ENCODE results near the gene CBX3. TPM values are rescaled to one million over a fixed set of nuclear protein-coding genes. Genes with fewer than 3 reads are reported as not detected.

Gene CBX3
- total RNA-seq, 1 donor = 160 TPM

DNA sequence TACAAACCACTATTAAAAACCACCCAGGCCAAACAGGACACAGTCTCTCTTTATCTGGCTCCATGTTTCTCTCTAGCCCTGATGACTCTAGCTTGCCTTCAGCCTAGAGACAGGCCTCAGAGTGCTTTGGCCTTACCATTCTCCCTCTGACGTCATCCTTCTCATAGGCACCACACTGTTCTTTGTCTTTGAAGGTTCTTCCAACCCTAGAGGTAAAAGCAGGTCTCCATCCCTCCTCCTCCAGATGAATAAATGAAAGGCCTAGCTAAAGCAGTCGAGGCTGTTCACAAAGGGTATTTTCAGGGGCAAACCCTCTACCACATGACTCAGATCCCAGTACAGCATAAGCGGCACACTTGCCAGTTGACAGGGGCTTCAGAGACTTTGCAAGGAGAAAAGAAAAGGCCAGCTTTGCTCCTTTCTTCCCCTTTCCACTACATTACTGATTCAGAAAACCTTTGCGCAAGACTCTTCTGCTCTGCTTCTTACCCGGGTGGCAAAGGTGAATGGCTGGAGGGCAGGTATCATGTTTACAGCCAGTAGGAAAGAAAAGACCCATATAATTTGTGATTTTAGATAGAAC lies 34.8 kb upstream of the CBX3 start:
- no peak overlapping the region for H3K4me3 ChIP-seq (ENCODE audit: low read depth, low read length)
- DNase-seq (ENCODE audit: low read depth) = no peak
- TF ChIP-seq, protein P1, sequence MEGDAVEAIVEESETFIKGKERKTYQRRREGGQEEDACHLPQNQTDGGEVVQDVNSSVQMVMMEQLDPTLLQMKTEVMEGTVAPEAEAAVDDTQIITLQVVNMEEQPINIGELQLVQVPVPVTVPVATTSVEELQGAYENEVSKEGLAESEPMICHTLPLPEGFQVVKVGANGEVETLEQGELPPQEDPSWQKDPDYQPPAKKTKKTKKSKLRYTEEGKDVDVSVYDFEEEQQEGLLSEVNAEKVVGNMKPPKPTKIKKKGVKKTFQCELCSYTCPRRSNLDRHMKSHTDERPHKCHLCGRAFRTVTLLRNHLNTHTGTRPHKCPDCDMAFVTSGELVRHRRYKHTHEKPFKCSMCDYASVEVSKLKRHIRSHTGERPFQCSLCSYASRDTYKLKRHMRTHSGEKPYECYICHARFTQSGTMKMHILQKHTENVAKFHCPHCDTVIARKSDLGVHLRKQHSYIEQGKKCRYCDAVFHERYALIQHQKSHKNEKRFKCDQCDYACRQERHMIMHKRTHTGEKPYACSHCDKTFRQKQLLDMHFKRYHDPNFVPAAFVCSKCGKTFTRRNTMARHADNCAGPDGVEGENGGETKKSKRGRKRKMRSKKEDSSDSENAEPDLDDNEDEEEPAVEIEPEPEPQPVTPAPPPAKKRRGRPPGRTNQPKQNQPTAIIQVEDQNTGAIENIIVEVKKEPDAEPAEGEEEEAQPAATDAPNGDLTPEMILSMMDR (IDR thresholded peaks at IDR 0.05; ENCODE audit: insufficient read depth, low read length) = no peak

DNA sequence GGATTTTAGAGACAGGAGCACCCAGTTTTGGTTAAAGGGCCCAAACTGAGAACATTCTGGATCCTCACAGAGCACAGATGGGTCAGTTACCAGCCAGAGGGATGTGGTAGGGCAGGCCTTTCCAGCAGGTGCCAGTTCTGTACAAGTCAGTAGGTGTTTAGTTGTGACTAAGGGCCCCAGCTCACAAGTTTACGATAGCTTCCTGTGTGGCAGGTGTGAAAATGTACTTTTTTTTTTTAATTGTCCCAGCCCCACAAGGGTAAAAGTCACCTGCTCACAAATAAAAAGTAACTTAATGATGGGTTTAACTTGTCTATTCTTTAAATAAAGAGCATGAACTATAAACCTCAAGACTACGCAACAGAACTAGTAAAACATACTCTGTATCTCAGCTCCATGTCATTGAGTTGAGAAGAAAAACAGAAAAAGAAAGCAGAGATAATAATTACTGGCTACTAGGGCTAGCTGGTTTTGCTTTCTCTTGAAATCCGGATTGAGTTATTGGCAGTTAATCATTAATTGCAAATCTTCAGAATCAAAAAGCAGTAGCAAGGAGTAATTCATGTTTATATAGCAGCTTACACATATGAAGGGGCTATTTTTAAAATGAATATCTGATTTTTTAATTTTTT lies 34.1 kb upstream of the CBX3 start:
- TF ChIP-seq, protein P1 (IDR thresholded peaks at IDR 0.05; ENCODE audit: insufficient read depth, low read length) = no peak
- DNase-seq (ENCODE audit: low read depth) = no peak
- no peak overlapping the region for H3K4me3 ChIP-seq (ENCODE audit: low read depth, low read length)

DNA sequence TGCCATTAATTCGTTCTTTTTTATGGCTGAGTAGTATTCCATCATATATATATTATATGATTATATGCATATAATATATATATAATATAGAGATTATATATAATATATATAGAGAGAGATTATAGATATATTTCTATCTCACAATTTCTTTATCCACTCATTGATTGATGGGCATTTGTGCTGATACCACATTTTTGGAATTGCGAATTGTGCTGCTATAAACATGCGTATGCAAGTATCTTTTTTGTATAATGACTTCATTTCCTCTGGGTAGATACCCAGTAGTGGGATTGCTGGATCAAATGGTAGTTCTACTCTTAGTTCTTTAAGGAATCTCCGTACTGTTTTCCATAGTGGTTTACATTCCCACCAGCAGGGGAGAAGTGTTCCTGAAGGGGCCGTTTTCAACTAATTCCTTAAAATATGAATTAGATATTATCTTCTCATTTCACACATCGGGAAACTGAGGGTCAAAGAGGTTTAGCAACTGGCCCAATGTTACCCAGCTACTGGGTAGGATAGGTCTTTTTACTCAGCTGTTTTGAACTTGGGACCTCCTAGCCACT lies 33.0 kb upstream of the CBX3 start:
- no peak for DNase-seq (ENCODE audit: low read depth)
- TF ChIP-seq, protein P1 (IDR thresholded peaks at IDR 0.05; ENCODE audit: insufficient read depth, low read length) = no peak
- H3K4me3 ChIP-seq (ENCODE audit: low read depth, low read length) = no peak overlapping the region

DNA sequence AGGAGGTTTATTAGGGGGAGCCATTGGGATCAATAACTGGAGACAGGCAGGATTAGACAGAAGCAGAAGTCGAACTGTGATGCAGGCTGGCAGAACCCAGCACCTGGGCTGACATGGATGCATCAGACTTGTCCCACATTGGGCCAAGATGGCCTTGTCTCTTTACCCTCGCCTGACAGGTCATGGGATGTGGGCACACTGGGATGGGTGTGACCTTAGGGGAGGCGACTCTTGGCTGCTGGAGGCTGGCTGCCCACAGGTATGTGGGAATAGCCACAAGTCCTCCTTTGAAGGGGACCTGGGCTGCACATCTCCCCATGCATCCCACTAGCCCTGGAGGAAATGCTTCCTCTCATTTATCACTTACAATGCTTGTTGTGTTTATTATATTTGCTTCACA lies 32.3 kb upstream of the CBX3 start:
- no peak overlapping the region for H3K4me3 ChIP-seq (ENCODE audit: low read depth, low read length)
- DNase-seq (ENCODE audit: low read depth) = no peak
- TF ChIP-seq, protein P1 (IDR thresholded peaks at IDR 0.05; ENCODE audit: insufficient read depth, low read length) = no peak

DNA sequence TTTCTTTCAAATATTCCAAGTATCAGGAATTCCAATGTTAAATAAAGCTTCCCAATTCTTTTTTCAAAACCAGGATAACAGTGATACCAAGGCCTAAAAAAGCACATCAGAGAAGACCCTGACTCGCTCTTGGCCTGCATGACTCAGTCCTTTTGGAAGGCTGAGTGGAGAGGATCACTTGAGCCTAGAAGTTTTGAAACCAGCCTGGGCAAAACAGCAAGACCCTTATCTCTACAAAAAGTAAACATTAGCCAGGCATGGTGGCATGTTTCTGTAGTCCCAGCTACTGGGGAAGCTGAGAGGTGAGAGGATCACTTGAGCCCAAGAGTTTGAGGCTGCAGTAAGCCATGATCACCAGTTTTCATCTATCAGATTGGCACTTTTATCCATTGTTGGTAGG lies 30.9 kb upstream of the CBX3 start:
- TF ChIP-seq, protein P1 (IDR thresholded peaks at IDR 0.05; ENCODE audit: insufficient read depth, low read length) = no peak
- no peak for DNase-seq (ENCODE audit: low read depth)
- H3K4me3 ChIP-seq (ENCODE audit: low read depth, low read length) = no peak overlapping the region

DNA sequence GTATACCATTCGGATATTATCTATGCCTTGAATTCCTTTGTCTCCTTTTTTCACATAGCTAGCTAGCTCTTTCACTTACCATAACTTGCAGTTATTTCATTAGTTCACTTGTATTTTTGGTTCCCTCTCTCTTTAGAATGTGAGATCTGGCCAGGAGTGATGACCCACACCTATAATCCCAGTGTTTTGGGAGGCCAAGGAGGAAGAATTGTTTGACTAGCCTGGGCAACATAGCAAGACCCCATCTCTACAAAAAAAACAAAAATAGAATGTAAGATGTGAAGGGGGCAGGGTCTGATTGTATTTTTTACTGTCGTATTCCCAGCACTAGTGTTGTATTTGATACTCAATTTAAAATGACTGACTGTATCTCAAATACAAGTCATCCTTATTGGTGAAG lies 29.9 kb upstream of the CBX3 start:
- no peak for DNase-seq (ENCODE audit: low read depth)
- TF ChIP-seq, protein P1 (IDR thresholded peaks at IDR 0.05; ENCODE audit: insufficient read depth, low read length) = no peak
- H3K4me3 ChIP-seq (ENCODE audit: low read depth, low read length) = no peak overlapping the region

Measured in fibroblast of the aortic adventitia (primary cell).